ENCODE measurements around the gene FALEC. TPM values are rescaled to one million over a fixed set of nuclear protein-coding genes. Genes with fewer than 3 reads are reported as not detected.

The FALEC gene
- total RNA-seq, 2 donors from 2014 or later = not detected

DNA sequence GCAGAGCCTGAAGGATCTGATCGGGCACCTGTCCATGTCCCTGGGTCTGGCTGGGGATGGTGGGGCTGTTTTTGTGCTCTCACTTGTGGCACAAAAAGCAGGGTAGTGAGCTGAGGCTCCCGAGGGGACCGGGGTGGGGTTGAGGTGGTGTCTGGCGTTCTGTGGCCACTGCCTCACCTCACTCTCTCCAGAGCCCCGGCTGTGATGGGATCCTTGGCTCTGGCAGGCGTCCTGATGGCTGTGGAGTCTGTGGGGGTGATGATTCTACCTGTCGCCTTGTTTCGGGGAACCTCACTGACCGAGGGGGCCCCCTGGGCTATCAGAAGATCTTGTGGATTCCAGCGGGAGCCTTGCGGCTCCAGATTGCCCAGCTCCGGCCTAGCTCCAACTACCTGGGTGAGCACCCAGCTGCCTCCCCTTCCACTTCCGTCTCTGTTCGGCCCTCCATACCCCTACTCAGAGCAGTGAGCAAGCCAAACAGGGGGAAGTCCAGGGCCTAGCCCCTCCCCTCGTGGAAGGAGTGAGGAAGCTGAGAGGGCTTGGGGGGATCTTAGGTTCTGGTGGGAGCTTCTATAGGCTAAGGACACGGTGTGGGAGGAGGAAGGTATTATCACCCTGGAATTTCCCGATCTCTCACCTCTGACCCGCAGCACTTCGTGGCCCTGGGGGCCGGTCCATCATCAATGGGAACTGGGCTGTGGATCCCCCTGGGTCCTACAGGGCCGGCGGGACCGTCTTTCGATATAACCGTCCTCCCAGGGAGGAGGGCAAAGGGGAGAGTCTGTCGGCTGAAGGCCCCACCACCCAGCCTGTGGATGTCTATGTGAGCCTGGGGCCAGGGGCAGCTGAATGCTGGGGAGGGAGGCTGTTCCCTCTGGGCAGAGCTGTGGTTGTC, 40.7 kb downstream of the FALEC start:
- Histone ChIP-seq H3K9me3 (no peaks in the 10 kb centered on the region), H3K27me3 (replicated peaks; ENCODE audit: insufficient read depth) (no peaks in the 10 kb centered on the region), H3K4me1 (ENCODE audit: control insufficient read depth in 1 of 2, low read depth in 2 of 2) (peaks cover 49 to 65% of the 10 kb centered on the region in 2 donors), H3K36me3 (peaks cover 4% of the 10 kb centered on the region), H3K4me3 (no peak overlapping the region), H3K27ac (no peak overlapping the region)
- ATAC-seq (ENCODE audit: insufficient number of reproducible peaks, low FRiP score, low read depth) = no peak
- DNase-seq (ENCODE audit: low spot score) = no peak
- TF ChIP-seq, protein P1, sequence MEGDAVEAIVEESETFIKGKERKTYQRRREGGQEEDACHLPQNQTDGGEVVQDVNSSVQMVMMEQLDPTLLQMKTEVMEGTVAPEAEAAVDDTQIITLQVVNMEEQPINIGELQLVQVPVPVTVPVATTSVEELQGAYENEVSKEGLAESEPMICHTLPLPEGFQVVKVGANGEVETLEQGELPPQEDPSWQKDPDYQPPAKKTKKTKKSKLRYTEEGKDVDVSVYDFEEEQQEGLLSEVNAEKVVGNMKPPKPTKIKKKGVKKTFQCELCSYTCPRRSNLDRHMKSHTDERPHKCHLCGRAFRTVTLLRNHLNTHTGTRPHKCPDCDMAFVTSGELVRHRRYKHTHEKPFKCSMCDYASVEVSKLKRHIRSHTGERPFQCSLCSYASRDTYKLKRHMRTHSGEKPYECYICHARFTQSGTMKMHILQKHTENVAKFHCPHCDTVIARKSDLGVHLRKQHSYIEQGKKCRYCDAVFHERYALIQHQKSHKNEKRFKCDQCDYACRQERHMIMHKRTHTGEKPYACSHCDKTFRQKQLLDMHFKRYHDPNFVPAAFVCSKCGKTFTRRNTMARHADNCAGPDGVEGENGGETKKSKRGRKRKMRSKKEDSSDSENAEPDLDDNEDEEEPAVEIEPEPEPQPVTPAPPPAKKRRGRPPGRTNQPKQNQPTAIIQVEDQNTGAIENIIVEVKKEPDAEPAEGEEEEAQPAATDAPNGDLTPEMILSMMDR (IDR thresholded peaks at IDR 0.05) = no peak

DNA sequence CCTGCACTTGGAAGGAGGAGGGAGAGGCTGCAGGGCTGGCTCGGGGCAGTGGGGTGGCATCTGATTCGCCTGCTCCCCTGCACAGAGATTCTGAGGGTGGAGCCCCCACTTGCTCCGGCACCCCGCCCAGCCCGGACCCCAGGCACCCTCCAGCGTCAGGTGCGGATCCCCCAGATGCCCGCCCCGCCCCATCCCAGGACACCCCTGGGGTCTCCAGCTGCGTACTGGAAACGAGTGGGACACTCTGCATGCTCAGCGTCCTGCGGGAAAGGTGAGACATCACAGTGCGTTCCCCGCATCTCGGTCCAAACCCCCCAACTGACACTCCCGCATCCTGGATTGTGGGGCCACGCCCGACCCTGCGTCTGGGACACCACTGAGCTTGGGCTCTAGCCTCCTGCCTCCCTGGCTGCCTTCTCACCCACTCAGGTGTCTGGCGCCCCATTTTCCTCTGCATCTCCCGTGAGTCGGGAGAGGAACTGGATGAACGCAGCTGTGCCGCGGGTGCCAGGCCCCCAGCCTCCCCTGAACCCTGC, 41.6 kb downstream of the FALEC start:
- H3K27ac ChIP-seq = no peak overlapping the region
- DNase-seq (ENCODE audit: low spot score) = no peak
- no peak overlapping the region for H3K4me3 ChIP-seq
- H3K4me1 ChIP-seq (ENCODE audit: control insufficient read depth in 1 of 2, low read depth in 2 of 2) = peaks cover 41 to 57% of the 10 kb centered on the region in 2 donors
- no peaks in the 10 kb centered on the region for H3K9me3 ChIP-seq
- H3K27me3 ChIP-seq (replicated peaks; ENCODE audit: insufficient read depth) = no peaks in the 10 kb centered on the region
- H3K36me3 ChIP-seq = peaks cover 4% of the 10 kb centered on the region
- ATAC-seq (ENCODE audit: insufficient number of reproducible peaks, low FRiP score, low read depth) = no peak
- TF ChIP-seq, protein P1 (IDR thresholded peaks at IDR 0.05) = no peak

DNA sequence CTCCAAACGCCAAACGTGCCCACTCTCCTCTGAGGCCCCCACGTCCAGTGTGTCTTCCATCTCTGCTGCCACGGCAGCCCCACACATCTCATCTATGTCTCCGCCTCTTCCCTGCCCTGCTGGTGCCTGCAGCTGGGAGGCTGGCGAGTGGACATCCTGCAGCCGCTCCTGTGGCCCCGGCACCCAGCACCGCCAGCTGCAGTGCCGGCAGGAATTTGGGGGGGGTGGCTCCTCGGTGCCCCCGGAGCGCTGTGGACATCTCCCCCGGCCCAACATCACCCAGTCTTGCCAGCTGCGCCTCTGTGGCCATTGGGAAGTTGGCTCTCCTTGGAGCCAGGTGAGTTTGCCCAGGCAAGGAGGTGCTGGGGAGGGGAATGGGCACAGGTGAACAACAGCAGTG, 42.3 kb downstream of the FALEC start:
- H3K4me1 ChIP-seq (ENCODE audit: control insufficient read depth in 1 of 2, low read depth in 2 of 2) = peaks cover 43 to 57% of the 10 kb centered on the region in 2 donors
- no peak overlapping the region for H3K4me3 ChIP-seq
- no peaks in the 10 kb centered on the region for H3K9me3 ChIP-seq
- H3K27ac ChIP-seq = peak overlapping the region in 1 of 2 donors; percentile 99
- H3K36me3 ChIP-seq = peaks cover 4% of the 10 kb centered on the region
- no peaks in the 10 kb centered on the region for H3K27me3 ChIP-seq (replicated peaks; ENCODE audit: insufficient read depth)
- TF ChIP-seq, protein P1 (IDR thresholded peaks at IDR 0.05) = no peak
- DNase-seq (ENCODE audit: low spot score) = no peak
- no peak for ATAC-seq (ENCODE audit: insufficient number of reproducible peaks, low FRiP score, low read depth)

- ATAC-seq (ENCODE audit: insufficient number of reproducible peaks, low FRiP score, low read depth) (no peak), DNase-seq (ENCODE audit: low spot score) (no peak)
- Histone ChIP-seq H3K27ac (peak overlapping the region; percentile 99 to 100), H3K27me3 (replicated peaks; ENCODE audit: insufficient read depth) (no peaks in the 10 kb centered on the region), H3K9me3 (no peaks in the 10 kb centered on the region), H3K4me3 (peak overlapping the region; percentile 71), H3K36me3 (peaks cover 4% of the 10 kb centered on the region), H3K4me1 (ENCODE audit: control insufficient read depth in 1 of 2, low read depth in 2 of 2) (peaks cover 43 to 57% of the 10 kb centered on the region in 2 donors)
- TF ChIP-seq, protein P1 (IDR thresholded peaks at IDR 0.05) = no peak
Measured at GRCh38 chr1:150558303-150558704, 42.8 kb downstream of the FALEC start.

All from thoracic aorta (tissue), 2 donors.